ENCODE measurements around the gene PERCC1.

The PERCC1 gene

GRCh38 chr16:1398351-1398750 is 32.5 kb upstream of the PERCC1 start:
- H3K4me3 ChIP-seq (replicated peaks in 1 of 2; ENCODE audit: low read depth in 2 of 2, low read length in 2 of 2): no peak overlapping the region
- no peak for DNase-seq (ENCODE audit: low read depth in 2 of 2)
- TF ChIP-seq CTCF (IDR thresholded peaks at IDR 0.05; ENCODE audit: low read depth, low read length): no peak

GRCh38 chr16:1398826-1399581 is 31.9 kb upstream of the PERCC1 start:
- H3K4me3 ChIP-seq (replicated peaks in 1 of 2; ENCODE audit: low read depth in 2 of 2, low read length in 2 of 2): no peak overlapping the region
- no peak for DNase-seq (ENCODE audit: low read depth in 2 of 2)
- TF ChIP-seq CTCF (IDR thresholded peaks at IDR 0.05; ENCODE audit: low read depth, low read length): no peak

- TF ChIP-seq CTCF (IDR thresholded peaks at IDR 0.05; ENCODE audit: low read depth, low read length): no peak
- no peak overlapping the region for H3K4me3 ChIP-seq (replicated peaks in 1 of 2; ENCODE audit: low read depth in 2 of 2, low read length in 2 of 2)
- no peak for DNase-seq (ENCODE audit: low read depth in 2 of 2)
Observed at GRCh38 chr16:1401061-1401757, 29.7 kb upstream of the PERCC1 start.

- no peak for DNase-seq (ENCODE audit: low read depth in 2 of 2)
- H3K4me3 ChIP-seq (replicated peaks in 1 of 2; ENCODE audit: low read depth in 2 of 2, low read length in 2 of 2): no peak overlapping the region
- no peak for TF ChIP-seq CTCF (IDR thresholded peaks at IDR 0.05; ENCODE audit: low read depth, low read length)
Observed at GRCh38 chr16:1401758-1402154, 29.1 kb upstream of the PERCC1 start.

- DNase-seq (ENCODE audit: low read depth in 2 of 2): no peak
- H3K4me3 ChIP-seq (replicated peaks in 1 of 2; ENCODE audit: low read depth in 2 of 2, low read length in 2 of 2): no peak overlapping the region
- TF ChIP-seq CTCF (IDR thresholded peaks at IDR 0.05; ENCODE audit: low read depth, low read length): no peak
Observed at GRCh38 chr16:1403036-1403435, 27.8 kb upstream of the PERCC1 start.

GRCh38 chr16:1403733-1404132 is 27.1 kb upstream of the PERCC1 start:
- no peak overlapping the region for H3K4me3 ChIP-seq (replicated peaks in 1 of 2; ENCODE audit: low read depth in 2 of 2, low read length in 2 of 2)
- TF ChIP-seq CTCF (IDR thresholded peaks at IDR 0.05; ENCODE audit: low read depth, low read length): no peak
- no peak for DNase-seq (ENCODE audit: low read depth in 2 of 2)
